ENCODE measurements around the gene HECTD1. TPM values are rescaled to one million over a fixed set of nuclear protein-coding genes. Genes with fewer than 3 reads are reported as not detected.

The HECTD1 gene
- polyA plus RNA-seq, 1 of the 3 experiments (the other 2 are of a cell fraction), result 43.2 TPM

GRCh38 chr14:31190219-31190603 lies 17.4 kb downstream of the HECTD1 start:
- Histone ChIP-seq H3K27ac (ENCODE audit: low read depth in 2 of 2, low read length in 1 of 2) (no peak overlapping the region), H4K20me1 (ENCODE audit: insufficient read depth) (peaks cover 26% of the 10 kb centered on the region), H3K27me3 (ENCODE audit: insufficient read depth) (no peaks in the 10 kb centered on the region), H3F3A (replicated peaks; ENCODE audit: insufficient read depth) (peaks cover 31% of the 10 kb centered on the region), H3K4me3 (ENCODE audit: low read depth in 2 of 2, low read length in 1 of 2) (no peak overlapping the region), H3K36me3 (replicated peaks in 1 of 2; ENCODE audit: control insufficient read depth in 1 of 2, insufficient read depth in 2 of 2, low read length in 1 of 2) (peaks cover 0 to 23% of the 10 kb centered on the region in 2 experiments), H3K9me2 (no peaks in the 10 kb centered on the region), H3K4me2 (no peak overlapping the region), H3K79me2 (ENCODE audit: insufficient read depth) (peaks cover 90% of the 10 kb centered on the region), H3K9ac (no peak overlapping the region), H3K4me1 (ENCODE audit: control insufficient read depth in 1 of 2, insufficient read depth in 2 of 2, low read depth in 1 of 2, low read length in 1 of 2) (peaks cover 0 to 12% of the 10 kb centered on the region in 2 experiments; a peak in 2 of 4 replicates), H3K9me3 (no peaks in the 10 kb centered on the region), H2AFZ (ENCODE audit: low read depth) (no peak overlapping the region)
- TF ChIP-seq, protein P1, sequence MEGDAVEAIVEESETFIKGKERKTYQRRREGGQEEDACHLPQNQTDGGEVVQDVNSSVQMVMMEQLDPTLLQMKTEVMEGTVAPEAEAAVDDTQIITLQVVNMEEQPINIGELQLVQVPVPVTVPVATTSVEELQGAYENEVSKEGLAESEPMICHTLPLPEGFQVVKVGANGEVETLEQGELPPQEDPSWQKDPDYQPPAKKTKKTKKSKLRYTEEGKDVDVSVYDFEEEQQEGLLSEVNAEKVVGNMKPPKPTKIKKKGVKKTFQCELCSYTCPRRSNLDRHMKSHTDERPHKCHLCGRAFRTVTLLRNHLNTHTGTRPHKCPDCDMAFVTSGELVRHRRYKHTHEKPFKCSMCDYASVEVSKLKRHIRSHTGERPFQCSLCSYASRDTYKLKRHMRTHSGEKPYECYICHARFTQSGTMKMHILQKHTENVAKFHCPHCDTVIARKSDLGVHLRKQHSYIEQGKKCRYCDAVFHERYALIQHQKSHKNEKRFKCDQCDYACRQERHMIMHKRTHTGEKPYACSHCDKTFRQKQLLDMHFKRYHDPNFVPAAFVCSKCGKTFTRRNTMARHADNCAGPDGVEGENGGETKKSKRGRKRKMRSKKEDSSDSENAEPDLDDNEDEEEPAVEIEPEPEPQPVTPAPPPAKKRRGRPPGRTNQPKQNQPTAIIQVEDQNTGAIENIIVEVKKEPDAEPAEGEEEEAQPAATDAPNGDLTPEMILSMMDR (IDR thresholded peaks at IDR 0.05), result no peak
- TF ChIP-seq ZBTB33 (IDR thresholded peaks at IDR 0.05; ENCODE audit: borderline replicate concordance, low read depth) (no peak), RXRA (IDR thresholded peaks at IDR 0.05; ENCODE audit: borderline replicate concordance, low read depth) (no peak), SMC3 (IDR thresholded peaks at IDR 0.05; ENCODE audit: low read depth, low read length) (no peak), JUND (IDR thresholded peaks at IDR 0.05) (no peak), NFIC (IDR thresholded peaks at IDR 0.05; ENCODE audit: borderline replicate concordance) (no peak), TAF1 (IDR thresholded peaks at IDR 0.05; ENCODE audit: borderline replicate concordance, low read depth, low read length) (no peak), TEAD4 (IDR thresholded peaks at IDR 0.05; ENCODE audit: borderline replicate concordance, insufficient read depth) (no peak), EZH2phosphoT487 (IDR thresholded peaks at IDR 0.05; ENCODE audit: borderline replicate concordance, low read depth) (no peak), FOXJ3 (CRISPR knock-in tag; IDR thresholded peaks at IDR 0.05) (no peak)
- TF ChIP-seq, protein P2, sequence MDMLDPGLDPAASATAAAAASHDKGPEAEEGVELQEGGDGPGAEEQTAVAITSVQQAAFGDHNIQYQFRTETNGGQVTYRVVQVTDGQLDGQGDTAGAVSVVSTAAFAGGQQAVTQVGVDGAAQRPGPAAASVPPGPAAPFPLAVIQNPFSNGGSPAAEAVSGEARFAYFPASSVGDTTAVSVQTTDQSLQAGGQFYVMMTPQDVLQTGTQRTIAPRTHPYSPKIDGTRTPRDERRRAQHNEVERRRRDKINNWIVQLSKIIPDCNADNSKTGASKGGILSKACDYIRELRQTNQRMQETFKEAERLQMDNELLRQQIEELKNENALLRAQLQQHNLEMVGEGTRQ (IDR thresholded peaks at IDR 0.05; ENCODE audit: borderline replicate concordance, low read depth, low read length), result no peak
- TF ChIP-seq, protein P3, sequence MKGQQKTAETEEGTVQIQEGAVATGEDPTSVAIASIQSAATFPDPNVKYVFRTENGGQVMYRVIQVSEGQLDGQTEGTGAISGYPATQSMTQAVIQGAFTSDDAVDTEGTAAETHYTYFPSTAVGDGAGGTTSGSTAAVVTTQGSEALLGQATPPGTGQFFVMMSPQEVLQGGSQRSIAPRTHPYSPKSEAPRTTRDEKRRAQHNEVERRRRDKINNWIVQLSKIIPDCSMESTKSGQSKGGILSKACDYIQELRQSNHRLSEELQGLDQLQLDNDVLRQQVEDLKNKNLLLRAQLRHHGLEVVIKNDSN (IDR thresholded peaks at IDR 0.05; ENCODE audit: borderline replicate concordance, low read depth), result no peak
- CTCF ChIA-PET, result interaction anchor here (1.0 to 1.4 kb wide), 3 partner anchors 8 to 17 kb away, joined by 3 to 4 read pairs (median 4); no protein-coding TSS in a partner anchor
- DNase-seq, result no peak
- WGBS (ENCODE audit: low lambda C conversion rate), result 97% methylated on average over 3 of the region's 3 CpGs
- POLR2A ChIA-PET, result no interaction called here
